WTC11 (cell line): ENCODE data around the gene RNF44. TPM values are rescaled to one million over a fixed set of nuclear protein-coding genes. Genes with fewer than 3 reads are reported as not detected.

Experiments used
- ATAC-seq: fragments of 200-7000 bp; cut with Tn5 transposase; 2 replicates; pipeline ENCODE4 v1.10.0; 2021; ENCODE audit warnings: mild to moderate bottlenecking, moderate library complexity
- CTCF ChIA-PET: fragments of 300-600 bp; sonication (Branson Sonifier 250); formaldehyde crosslinking; loops from one replicate; lab custom pipeline; 2021; ENCODE audit warnings: antibody characterized with exemption; lab: Charles Lee
- POLR2A ChIA-PET: fragments of 350-600 bp; sonication (Branson Sonifier 250); formaldehyde crosslinking; loops from one replicate; lab custom pipeline; 2021; ENCODE audit warnings: antibody characterized with exemption; lab: Charles Lee
- DNase-seq: peaks from one replicate; pipeline ENCODE4 v3.0.0; 2021; ENCODE audit warnings: low spot score
- H3K27ac Mint-ChIP-seq: 2 replicates; pipeline ENCODE4 v1.8.0; 2021; ENCODE audit warnings: mixed read lengths
- H3K27me3 Mint-ChIP-seq: 2 replicates; pipeline ENCODE4 v1.8.0; 2021; ENCODE audit warnings: low read depth, mild to moderate bottlenecking, moderate library complexity, mixed read lengths
- H3K36me3 Mint-ChIP-seq: 2 replicates; pipeline ENCODE4 v1.8.0; 2021; ENCODE audit warnings: mixed read lengths
- H3K4me1 Mint-ChIP-seq: 2 replicates; pipeline ENCODE4 v1.8.0; 2022; ENCODE audit warnings: mixed read lengths
- H3K4me3 Mint-ChIP-seq: 2 replicates; pipeline ENCODE4 v1.8.0; 2021; ENCODE audit warnings: mild to moderate bottlenecking, moderate library complexity, mixed read lengths
- H3K9me3 Mint-ChIP-seq: 2 replicates; pipeline ENCODE4 v1.8.0; 2021; ENCODE audit warnings: mixed read lengths
- AR ChIP-seq: fragments of 250-450 bp; sonication (Bioruptor Pico); IDR thresholded peaks from 2 replicates; pipeline ENCODE4 v1.9.0; 2021; ENCODE audit warnings: mild to moderate bottlenecking
- ATF1 ChIP-seq: sonication (generic); formaldehyde crosslinking; IDR thresholded peaks from 2 replicates; pipeline ENCODE4 v1.8.1; 2023; ENCODE audit warnings: mild to moderate bottlenecking, moderate library complexity, missing genetic modification reagents
- GRHL2 ChIP-seq: fragments of 250-450 bp; sonication (Bioruptor Pico); IDR thresholded peaks from 2 replicates; pipeline ENCODE4 v1.8.0; 2022; ENCODE audit warnings: mild to moderate bottlenecking, moderate library complexity; ENCODE audit not compliant: insufficient replicate concordance, severe bottlenecking
- GTF2I ChIP-seq: fragments of 250-450 bp; sonication (Bioruptor Pico); conservative IDR thresholded peaks from 2 replicates; pipeline ENCODE4 v1.4.0; 2021; ENCODE audit warnings: mild to moderate bottlenecking
- HMGA2 ChIP-seq: fragments of 250-450 bp; sonication (Bioruptor Pico); IDR thresholded peaks from 2 replicates; pipeline ENCODE4 v1.4.0; 2021; ENCODE audit warnings: mild to moderate bottlenecking, moderate library complexity
- JUN ChIP-seq: sonication (generic); formaldehyde crosslinking; IDR thresholded peaks from 2 replicates; pipeline ENCODE4 v1.8.0; 2023; ENCODE audit warnings: mild to moderate bottlenecking, missing genetic modification reagents
- NR2C2 ChIP-seq: sonication (generic); formaldehyde crosslinking; IDR thresholded peaks from 2 replicates; pipeline ENCODE4 v1.8.0; 2022; ENCODE audit warnings: mild to moderate bottlenecking, missing genetic modification reagents
- OVOL2 ChIP-seq: fragments of 250-450 bp; sonication (Bioruptor Pico); IDR thresholded peaks from 2 replicates; pipeline ENCODE4 v1.9.0; 2021; ENCODE audit warnings: mild to moderate bottlenecking, borderline replicate concordance
- SOX15 ChIP-seq: fragments of 250-450 bp; sonication (Bioruptor Pico); IDR thresholded peaks from 2 replicates; pipeline ENCODE4 v1.9.0; 2021; ENCODE audit warnings: mild to moderate bottlenecking
- TP53 ChIP-seq: sonication (generic); formaldehyde crosslinking; IDR thresholded peaks from 2 replicates; pipeline ENCODE4 v1.8.1; 2023; ENCODE audit warnings: mild to moderate bottlenecking, missing genetic modification reagents
- ZBTB43 ChIP-seq: sonication (generic); formaldehyde crosslinking; IDR thresholded peaks from 2 replicates; pipeline ENCODE4 v1.8.1; 2023; ENCODE audit warnings: mild to moderate bottlenecking, missing genetic modification reagents
- ZNF121 ChIP-seq: sonication (generic); formaldehyde crosslinking; IDR thresholded peaks from 2 replicates; pipeline ENCODE4 v1.8.0; 2023; ENCODE audit warnings: missing genetic modification reagents
- ZNF396 ChIP-seq: fragments of 250-450 bp; sonication (Bioruptor Pico); IDR thresholded peaks from 2 replicates; pipeline ENCODE4 v1.8.0; 2021; ENCODE audit warnings: mild to moderate bottlenecking, moderate library complexity, borderline replicate concordance
- total RNA-seq: library from RNA; stranded (reverse); gene quantifications from 3 replicates; pipeline ENCODE4 v1.2.3, GENCODE V29; 2021
- TF ChIP-seq, protein P1 (sequence below): fragments of 250-450 bp; sonication (Bioruptor Pico); conservative IDR thresholded peaks from 2 replicates; pipeline ENCODE4 v1.9.0; 2021; ENCODE audit warnings: mild to moderate bottlenecking
- TF ChIP-seq, protein P2 (sequence below): sonication (generic); formaldehyde crosslinking; IDR thresholded peaks from 2 replicates; pipeline ENCODE4 v1.8.0; 2022; ENCODE audit warnings: mild to moderate bottlenecking, missing genetic modification reagents
- TF ChIP-seq, protein P3 (sequence below): sonication (generic); formaldehyde crosslinking; IDR thresholded peaks from 2 replicates; pipeline ENCODE4 v1.8.1; 2022; ENCODE audit warnings: mild to moderate bottlenecking, moderate library complexity, missing genetic modification reagents
- TF ChIP-seq, protein P4 (sequence below): sonication (generic); formaldehyde crosslinking; IDR thresholded peaks from 2 replicates; pipeline ENCODE4 v1.8.0; 2022; ENCODE audit warnings: missing genetic modification reagents

The RNF44 gene
- total RNA-seq, 1 experiment from 2014 or later: 233 TPM

- Mint-ChIP-seq H3K4me1 (peaks cover 6% of the 10 kb centered on the region), H3K27ac (no peak overlapping the region; the same call in 1 of the 2 replicates)
- ATAC-seq: no peak
- no peak for TF ChIP-seq NR2C2 (CRISPR knock-in tag)
- TF ChIP-seq GRHL2 (CRISPR knock-in tag): no peak
- TF ChIP-seq OVOL2: no peak
- TF ChIP-seq GTF2I: no peak
- no peak for TF ChIP-seq ZBTB43 (CRISPR knock-in tag)
- TF ChIP-seq, protein P1, sequence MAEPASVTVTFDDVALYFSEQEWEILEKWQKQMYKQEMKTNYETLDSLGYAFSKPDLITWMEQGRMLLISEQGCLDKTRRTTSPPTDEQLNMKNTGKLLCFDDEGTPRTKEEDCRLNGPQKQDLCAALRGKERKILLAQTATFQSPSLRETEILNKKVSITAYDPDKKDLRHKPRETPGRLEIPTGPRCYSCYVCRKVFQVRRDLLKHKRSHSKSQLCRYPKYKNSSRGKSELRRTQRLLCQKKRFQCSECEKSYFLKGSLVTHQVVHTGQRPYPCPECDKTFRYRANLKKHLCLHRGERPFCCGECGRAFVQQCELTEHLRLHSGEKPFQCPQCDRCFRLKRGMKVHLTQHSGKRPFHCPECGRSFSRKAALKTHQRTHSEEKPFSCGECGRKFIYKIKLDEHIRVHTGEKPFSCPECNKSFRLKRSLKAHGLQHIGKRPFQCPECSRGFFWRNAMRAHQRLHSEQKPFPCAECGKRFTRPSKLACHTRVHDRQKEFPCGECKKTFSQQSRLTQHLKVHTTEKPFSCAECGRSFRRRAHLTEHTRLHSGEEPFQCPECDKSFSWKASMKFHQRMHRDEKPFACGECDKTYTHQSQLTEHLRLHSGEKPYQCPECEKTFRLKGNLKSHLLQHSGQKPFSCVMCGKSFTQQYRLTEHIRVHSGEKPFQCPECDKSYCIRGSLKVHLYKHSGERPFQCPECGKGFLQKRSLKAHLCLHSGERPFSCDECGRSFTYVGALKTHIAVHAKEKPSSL (CRISPR knock-in tag): no peak
- no peak for TF ChIP-seq AR (CRISPR knock-in tag)
- no peak for TF ChIP-seq ZNF121 (CRISPR knock-in tag)
- no peak for TF ChIP-seq JUN (CRISPR knock-in tag)
- no peak for TF ChIP-seq HMGA2 (CRISPR knock-in tag)
- TF ChIP-seq, protein P2, sequence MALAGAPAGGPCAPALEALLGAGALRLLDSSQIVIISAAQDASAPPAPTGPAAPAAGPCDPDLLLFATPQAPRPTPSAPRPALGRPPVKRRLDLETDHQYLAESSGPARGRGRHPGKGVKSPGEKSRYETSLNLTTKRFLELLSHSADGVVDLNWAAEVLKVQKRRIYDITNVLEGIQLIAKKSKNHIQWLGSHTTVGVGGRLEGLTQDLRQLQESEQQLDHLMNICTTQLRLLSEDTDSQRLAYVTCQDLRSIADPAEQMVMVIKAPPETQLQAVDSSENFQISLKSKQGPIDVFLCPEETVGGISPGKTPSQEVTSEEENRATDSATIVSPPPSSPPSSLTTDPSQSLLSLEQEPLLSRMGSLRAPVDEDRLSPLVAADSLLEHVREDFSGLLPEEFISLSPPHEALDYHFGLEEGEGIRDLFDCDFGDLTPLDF (CRISPR knock-in tag): no peak
- no peak for TF ChIP-seq ATF1 (CRISPR knock-in tag)
- TF ChIP-seq TP53 (CRISPR knock-in tag): no peak
- TF ChIP-seq SOX15 (CRISPR knock-in tag): no peak
- TF ChIP-seq, protein P3, sequence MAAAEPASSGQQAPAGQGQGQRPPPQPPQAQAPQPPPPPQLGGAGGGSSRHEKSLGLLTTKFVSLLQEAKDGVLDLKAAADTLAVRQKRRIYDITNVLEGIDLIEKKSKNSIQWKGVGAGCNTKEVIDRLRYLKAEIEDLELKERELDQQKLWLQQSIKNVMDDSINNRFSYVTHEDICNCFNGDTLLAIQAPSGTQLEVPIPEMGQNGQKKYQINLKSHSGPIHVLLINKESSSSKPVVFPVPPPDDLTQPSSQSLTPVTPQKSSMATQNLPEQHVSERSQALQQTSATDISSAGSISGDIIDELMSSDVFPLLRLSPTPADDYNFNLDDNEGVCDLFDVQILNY (CRISPR knock-in tag): no peak
- no peak for TF ChIP-seq ZNF396 (CRISPR knock-in tag)
- TF ChIP-seq, protein P4, sequence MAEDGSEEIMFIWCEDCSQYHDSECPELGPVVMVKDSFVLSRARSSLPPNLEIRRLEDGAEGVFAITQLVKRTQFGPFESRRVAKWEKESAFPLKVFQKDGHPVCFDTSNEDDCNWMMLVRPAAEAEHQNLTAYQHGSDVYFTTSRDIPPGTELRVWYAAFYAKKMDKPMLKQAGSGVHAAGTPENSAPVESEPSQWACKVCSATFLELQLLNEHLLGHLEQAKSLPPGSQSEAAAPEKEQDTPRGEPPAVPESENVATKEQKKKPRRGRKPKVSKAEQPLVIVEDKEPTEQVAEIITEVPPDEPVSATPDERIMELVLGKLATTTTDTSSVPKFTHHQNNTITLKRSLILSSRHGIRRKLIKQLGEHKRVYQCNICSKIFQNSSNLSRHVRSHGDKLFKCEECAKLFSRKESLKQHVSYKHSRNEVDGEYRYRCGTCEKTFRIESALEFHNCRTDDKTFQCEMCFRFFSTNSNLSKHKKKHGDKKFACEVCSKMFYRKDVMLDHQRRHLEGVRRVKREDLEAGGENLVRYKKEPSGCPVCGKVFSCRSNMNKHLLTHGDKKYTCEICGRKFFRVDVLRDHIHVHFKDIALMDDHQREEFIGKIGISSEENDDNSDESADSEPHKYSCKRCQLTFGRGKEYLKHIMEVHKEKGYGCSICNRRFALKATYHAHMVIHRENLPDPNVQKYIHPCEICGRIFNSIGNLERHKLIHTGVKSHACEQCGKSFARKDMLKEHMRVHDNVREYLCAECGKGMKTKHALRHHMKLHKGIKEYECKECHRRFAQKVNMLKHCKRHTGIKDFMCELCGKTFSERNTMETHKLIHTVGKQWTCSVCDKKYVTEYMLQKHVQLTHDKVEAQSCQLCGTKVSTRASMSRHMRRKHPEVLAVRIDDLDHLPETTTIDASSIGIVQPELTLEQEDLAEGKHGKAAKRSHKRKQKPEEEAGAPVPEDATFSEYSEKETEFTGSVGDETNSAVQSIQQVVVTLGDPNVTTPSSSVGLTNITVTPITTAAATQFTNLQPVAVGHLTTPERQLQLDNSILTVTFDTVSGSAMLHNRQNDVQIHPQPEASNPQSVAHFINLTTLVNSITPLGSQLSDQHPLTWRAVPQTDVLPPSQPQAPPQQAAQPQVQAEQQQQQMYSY (CRISPR knock-in tag): no peak
- TF ChIP-seq, all 79 proteins: peak for 0
- CTCF ChIA-PET: interaction anchor here (1.0 to 1.7 kb wide), 2 partner anchors 9 to 81 kb away, joined by 3 to 4 read pairs; partner anchors contain the start of gene FAF2
- DNase-seq: no peak
- Mint-ChIP-seq H3K4me3 (no peak overlapping the region), H3K9me3 (no peaks in the 10 kb centered on the region), H3K27me3 (no peaks in the 10 kb centered on the region), H3K36me3 (peaks cover 27% of the 10 kb centered on the region)
- POLR2A ChIA-PET: interaction anchor here (0.7 kb wide), 1 partner anchor 960 kb away, joined by 6 read pairs; no protein-coding TSS in a partner anchor
These were observed 8.5 kb downstream of the RNF44 start for GRCh38 chr5:176528761-176529115.
